Testis (tissue), 2 donors: ENCODE data around the gene DDC.

Source experiments
- CTCF ChIP-seq, 3 experiments: fragments of 450-650 bp in 2 of 3; fragments of 200-600 bp in 1 of 3; sonication (generic) in 1 of 3; IDR thresholded peaks; one replicate each; pipeline ENCODE4 v1.5.1; 2016 to 2019; ENCODE audit warnings: antibody characterized with exemption in 3 of 3, mild to moderate bottlenecking in 2 of 3, moderate library complexity in 1 of 3
- POLR2A ChIP-seq: fragments of 450-650 bp; IDR thresholded peaks from one replicate; pipeline ENCODE4 v1.6.1; 2017; ENCODE audit warnings: antibody characterized with exemption, mild to moderate bottlenecking, moderate library complexity

- TF ChIP-seq CTCF (IDR thresholded peaks at IDR 0.05) (no peak), POLR2A (no peak)
Observed at GRCh38 chr7:50480797-50481196, 84.4 kb downstream of the DDC start.
